GM12801 (cell line): ENCODE results near the gene ELOVL3.

Source experiments
- CTCF ChIP-seq: IDR thresholded peaks from one replicate; pipeline ENCODE4 v1.5.1; 2011; ENCODE audit warnings: control low read depth; ENCODE audit not compliant: insufficient read length; ENCODE audit errors: extremely low read depth

The ELOVL3 gene

GRCh38 chr10:102195296-102195870, 30.7 kb upstream of the ELOVL3 start:
- TF ChIP-seq CTCF: no peak

GRCh38 chr10:102196893-102197292, 29.2 kb upstream of the ELOVL3 start:
- no peak for TF ChIP-seq CTCF

DNA sequence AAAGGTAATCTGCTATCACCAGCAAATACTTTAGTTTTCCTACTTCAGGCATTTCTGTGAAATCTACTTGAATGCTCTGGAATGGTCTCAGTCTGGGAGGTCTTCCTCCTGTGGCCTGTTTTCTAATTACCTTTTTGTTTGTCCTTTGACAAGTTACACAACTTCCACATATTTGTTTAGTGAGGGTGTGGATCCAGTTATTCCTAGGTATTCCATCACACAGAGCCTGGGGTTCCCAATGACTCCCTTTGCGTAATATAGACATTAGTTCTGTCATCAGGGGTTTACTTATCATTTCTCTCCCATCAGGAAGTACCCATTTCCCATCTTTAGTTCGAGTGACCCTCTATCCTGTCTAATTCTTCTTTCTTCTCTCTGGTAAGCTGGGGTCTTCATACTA, 28.1 kb upstream of the ELOVL3 start:
- no peak for TF ChIP-seq CTCF

DNA sequence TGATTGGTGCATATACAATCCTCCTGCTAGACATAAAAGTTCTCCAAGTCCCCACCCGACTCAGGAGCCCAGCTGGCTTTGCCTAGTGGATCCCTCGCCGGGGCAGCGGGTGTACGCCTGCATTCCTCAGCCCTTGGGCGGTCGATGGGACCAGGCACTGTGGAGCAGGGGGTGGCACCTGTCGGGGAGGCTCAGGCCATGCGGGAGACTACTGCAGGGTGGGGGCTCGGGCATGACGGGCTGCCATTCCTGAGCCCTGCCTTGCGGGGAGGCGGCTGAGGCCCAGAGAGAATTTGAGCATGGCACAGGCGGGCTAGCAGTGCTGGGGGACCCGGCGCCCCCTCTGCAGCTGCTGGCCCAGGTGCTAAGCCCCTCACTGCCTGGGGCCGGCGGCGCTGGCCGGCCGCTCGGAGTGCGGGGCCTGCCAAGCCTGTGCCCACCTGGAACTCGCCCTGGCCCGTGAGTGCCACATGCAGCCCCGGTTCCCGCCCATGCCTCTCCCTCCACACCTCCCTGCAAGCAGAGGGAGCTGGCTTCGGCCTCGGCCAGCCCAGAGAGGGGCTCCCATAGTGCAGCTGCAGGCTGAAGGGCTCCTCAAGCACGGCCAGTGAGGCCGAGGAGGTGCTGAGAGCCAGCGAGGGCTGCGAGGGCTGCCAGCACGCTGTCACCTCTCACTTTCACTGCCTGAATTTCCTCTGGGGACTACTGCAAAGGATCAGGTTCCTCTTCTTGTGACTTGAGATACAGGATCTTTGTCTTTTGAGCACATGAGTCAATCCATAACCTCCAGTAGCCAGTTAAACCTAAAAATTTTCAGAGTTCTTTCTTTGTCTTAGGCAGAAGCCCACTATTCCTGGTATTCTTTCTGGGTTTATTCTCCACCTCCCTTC, 25.1 kb upstream of the ELOVL3 start:
- TF ChIP-seq CTCF: no peak

- TF ChIP-seq CTCF: no peak
Measured at GRCh38 chr10:102202386-102202785, 23.7 kb upstream of the ELOVL3 start.

- no peak for TF ChIP-seq CTCF
Measured at GRCh38 chr10:102208311-102209035, 17.6 kb upstream of the ELOVL3 start.

- TF ChIP-seq CTCF: no peak
Measured at GRCh38 chr10:102211615-102212299, 14.3 kb upstream of the ELOVL3 start.
